DMS 273 treated with DMSO at 0.1 percent for 48 hours (cell line): ENCODE measurements around the gene WDR54.
"Not testable (repeated sequence)": the region's sequence is repeated elsewhere in the genome, so short reads cannot be mapped to it uniquely, and the experiment has no call there.

ENCODE experiments used
- DNase-seq: peaks from one replicate; lab custom pipeline; 2025; lab: John Stamatoyannopoulos, UW

The WDR54 gene

GRCh38 chr2:74406035-74406434, 15.5 kb upstream of the WDR54 start:
- no peak for DNase-seq

- no peak for DNase-seq
Measured at GRCh38 chr2:74407682-74408081, 13.8 kb upstream of the WDR54 start.

GRCh38 chr2:74413001-74413698, 8.4 kb upstream of the WDR54 start:
- no peak for DNase-seq

- no peak for DNase-seq
Measured at GRCh38 chr2:74414441-74414840, 7.1 kb upstream of the WDR54 start.

GRCh38 chr2:74414881-74415761, 6.4 kb upstream of the WDR54 start:
- no peak for DNase-seq

GRCh38 chr2:74415762-74416395, 5.7 kb upstream of the WDR54 start:
- no peak for DNase-seq

GRCh38 chr2:74416778-74417177, 4.8 kb upstream of the WDR54 start:
- DNase-seq = no peak

- no peak for DNase-seq
Measured at GRCh38 chr2:74417197-74417596, 4.3 kb upstream of the WDR54 start.

GRCh38 chr2:74417763-74418162, 3.8 kb upstream of the WDR54 start:
- no peak for DNase-seq

GRCh38 chr2:74418312-74418711, 3.2 kb upstream of the WDR54 start:
- DNase-seq = no peak

GRCh38 chr2:74419345-74419744, 2.2 kb upstream of the WDR54 start:
- no peak for DNase-seq

GRCh38 chr2:74420006-74420405, 1.5 kb upstream of the WDR54 start:
- no peak for DNase-seq

- DNase-seq = not testable (repeated sequence)
Measured at GRCh38 chr2:74420443-74421103, 957 bp upstream of the WDR54 start.

- DNase-seq = no peak
Measured at GRCh38 chr2:74423231-74424095, 1.9 kb downstream of the WDR54 start.

GRCh38 chr2:74424139-74424992, 2.8 kb downstream of the WDR54 start:
- no peak for DNase-seq

- DNase-seq = no peak
Measured at GRCh38 chr2:74424995-74425406, 3.5 kb downstream of the WDR54 start.

- DNase-seq = no peak
Measured at GRCh38 chr2:74425523-74425922, 4.0 kb downstream of the WDR54 start.

GRCh38 chr2:74426181-74426758, 4.7 kb downstream of the WDR54 start:
- DNase-seq = no peak

GRCh38 chr2:74427551-74427950, 6.0 kb downstream of the WDR54 start:
- no peak for DNase-seq

- DNase-seq = no peak
Measured at GRCh38 chr2:74428675-74429074, 7.1 kb downstream of the WDR54 start.
